H1 (cell line): Measurements from ENCODE around the gene TMEM72. TPM values are rescaled to one million over a fixed set of nuclear protein-coding genes. Genes with fewer than 3 reads are reported as not detected.

ENCODE experiments used
- BCL11A ChIP-seq, 2 experiments: IDR thresholded peaks; one replicate each; pipeline ENCODE4 v1.6.1; 2011; ENCODE audit warnings: low read depth in 2 of 2, low read length in 2 of 2, mild to moderate bottlenecking in 2 of 2
- CBX8 ChIP-seq: fragments of 300-800, 300-1000 bp; sonication (generic); IDR thresholded peaks from 2 replicates; pipeline ENCODE4 v1.7.1; 2016; ENCODE audit warnings: low read depth, low read length, borderline replicate concordance
- CHD7 ChIP-seq: fragments of 300-600 bp; sonication (generic); IDR thresholded peaks from 2 replicates; pipeline ENCODE4 v1.7.1; 2012; ENCODE audit warnings: low read length, moderate library complexity, mild to moderate bottlenecking, inconsistent platforms; ENCODE audit not compliant: insufficient replicate concordance
- KDM5A ChIP-seq: fragments of 200-600 bp; IDR thresholded peaks from 2 replicates; pipeline ENCODE4 v1.7.1; 2012; ENCODE audit warnings: mild to moderate bottlenecking, low read length, inconsistent platforms, mixed read lengths
- NANOG ChIP-seq: IDR thresholded peaks from 2 replicates; pipeline ENCODE4 v1.6.1; 2011; ENCODE audit warnings: low read length, low read depth, mild to moderate bottlenecking, inconsistent platforms; ENCODE audit not compliant: insufficient read depth, poor library complexity, severe bottlenecking
- POU5F1 ChIP-seq: IDR thresholded peaks from 2 replicates; pipeline ENCODE4 v1.6.1; 2011; ENCODE audit warnings: low read depth, mild to moderate bottlenecking, low read length, moderate library complexity
- RAD21 ChIP-seq, 2 experiments: IDR thresholded peaks in 1 of 2; conservative IDR thresholded peaks in 1 of 2; 2 replicates each; pipeline ENCODE4 v1.6.1; 2011; ENCODE audit warnings: low read depth in 2 of 2, low read length in 2 of 2, improper control_type of control experiment in 1 of 2, inconsistent platforms in 1 of 2, mild to moderate bottlenecking in 1 of 2, moderate library complexity in 1 of 2
- SIX5 ChIP-seq: IDR thresholded peaks from 2 replicates; pipeline ENCODE4 v1.6.1; 2011; ENCODE audit warnings: mild to moderate bottlenecking, low read depth, low read length
- SP2 ChIP-seq: IDR thresholded peaks from 2 replicates; pipeline ENCODE4 v1.6.1; 2012; ENCODE audit warnings: mild to moderate bottlenecking, low read length, inconsistent platforms
- SP4 ChIP-seq: IDR thresholded peaks from 2 replicates; pipeline ENCODE4 v1.6.1; 2012; ENCODE audit warnings: low read length, inconsistent platforms
- polyA plus RNA-seq, 7 experiments: library from polyadenylated mRNA; depleted of rRNA in 3 of 7; stranded (reverse) in 5 of 7; unstranded in 2 of 7; fragments of >200 nt in 5 of 7; fragments of 200-250 nt in 2 of 7; gene quantifications; 1 replicate in 5 of 7; 2 replicates in 1 of 7; 4 replicates in 1 of 7; pipeline versions ENCODE4 v1.2.1 to v1.2.3, GENCODE V29; 2011 to 2013; ENCODE audit warnings: missing spikeins in 2 of 7, mixed read lengths in 2 of 7
- total RNA-seq: library from RNA; stranded (reverse); fragmentation: NEBNext Ultra II Directional; extraction: Animal tissue kit (Norgen Biotek cat#: 25700); gene quantifications from 2 replicates; pipeline ENCODE4 v1.2.1, GENCODE V29; 2021

TMEM72 gene
- total and polyA plus RNA-seq, 2 of the 8 experiments (the other 6 are each of a cell fraction or from before 2014, with no cell fraction given): not detected

DNA sequence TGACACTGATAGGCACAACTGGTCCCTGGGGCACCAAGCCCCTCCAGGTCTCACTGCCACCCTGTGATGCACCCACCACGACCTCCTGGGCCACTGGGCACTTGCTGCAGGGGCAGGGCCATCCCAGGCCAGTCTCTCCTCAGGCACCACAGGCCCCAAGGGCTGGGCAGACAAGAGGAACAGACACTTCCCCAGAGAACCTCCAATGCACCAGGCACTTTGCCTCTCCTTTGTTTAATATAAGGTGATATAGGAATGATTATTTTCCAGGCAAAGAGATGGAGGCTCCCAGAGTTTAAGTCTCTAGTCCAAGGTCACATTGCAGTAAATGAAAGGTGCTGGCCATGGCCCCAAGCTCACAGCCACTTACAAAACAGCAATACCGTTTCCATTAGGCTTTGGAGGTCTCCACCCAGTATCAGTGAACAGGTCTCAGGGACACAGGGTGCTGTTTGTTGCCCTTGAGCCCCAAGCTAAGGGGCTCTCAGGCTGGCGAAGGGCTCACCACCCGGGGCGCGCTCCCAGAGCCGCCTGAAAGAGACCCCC, 63.0 kb downstream of the TMEM72 start (continued):
- TF ChIP-seq CHD7: no peak
- no peak for TF ChIP-seq SIX5
- TF ChIP-seq RAD21 (IDR thresholded peaks at IDR 0.05 in 1 of 2, conservative IDR thresholded peaks at IDR 0.05 in 1 of 2; ENCODE audit: low read depth in 2 of 2, low read length in 2 of 2): no peak
- TF ChIP-seq POU5F1: no peak
- TF ChIP-seq KDM5A: no peak
- TF ChIP-seq NANOG: no peak
- no peak for TF ChIP-seq BCL11A (IDR thresholded peaks at IDR 0.05; ENCODE audit: low read depth in 2 of 2, low read length in 2 of 2)
- TF ChIP-seq SP4: no peak
- no peak for TF ChIP-seq SP2
- no peak for TF ChIP-seq CBX8
